ENCODE results near the gene STIMATE. TPM values are rescaled to one million over a fixed set of nuclear protein-coding genes. Genes with fewer than 3 reads are reported as not detected.

The STIMATE gene
- total and polyA plus RNA-seq, 12 donors, result 15.4 to 42.8 (median 22.2) TPM

GRCh38 chr3:52805270-52806039 is 91.9 kb downstream of the STIMATE start:
- 77 to 85% (median 81%) methylated on average over 11 to 19 of the region's 19 CpGs for WGBS, 4 donors
- Histone ChIP-seq H3K27me3 (no peaks in the 10 kb centered on the region), H3K4me3 (no peak overlapping the region), H3K9me3 (replicated peaks in 1 of 3) (no peaks in the 10 kb centered on the region), H3K27ac (no peak overlapping the region), H3K4me1 (replicated peaks in 1 of 2) (no peaks in the 10 kb centered on the region), H3K36me3 (replicated peaks in 1 of 2) (no peaks in the 10 kb centered on the region)
- no peak for DNase-seq
- intact Hi-C loops (cut with DNase I), result no loop called here
- TF ChIP-seq CTCF (IDR thresholded peaks at IDR 0.05) (no peak), POLR2A (IDR thresholded peaks at IDR 0.05) (no peak)

- intact Hi-C loops (cut with DNase I), result no loop called here
- WGBS, 4 donors, result 42 to 51% (median 45%) methylated on average over 5 of the region's 5 CpGs
- TF ChIP-seq POLR2A (IDR thresholded peaks at IDR 0.05) (no peak), CTCF (IDR thresholded peaks at IDR 0.05) (no peak)
Measured at GRCh38 chr3:52801839-52802238, 95.5 kb downstream of the STIMATE start.

GRCh38 chr3:52800079-52800478 is 97.3 kb downstream of the STIMATE start:
- TF ChIP-seq CTCF (IDR thresholded peaks at IDR 0.05) (no peak), POLR2A (IDR thresholded peaks at IDR 0.05) (no peak)
- Histone ChIP-seq H3K27ac (no peak overlapping the region), H3K36me3 (replicated peaks in 1 of 2) (no peaks in the 10 kb centered on the region), H3K27me3 (no peaks in the 10 kb centered on the region), H3K4me1 (replicated peaks in 1 of 2) (no peaks in the 10 kb centered on the region), H3K4me3 (no peak overlapping the region), H3K9me3 (replicated peaks in 1 of 3) (no peaks in the 10 kb centered on the region)
- 66 to 82% (median 81%) methylated on average over 5 to 7 of the region's 7 CpGs for WGBS, 4 donors
- intact Hi-C loops (cut with DNase I), result no loop called here
- DNase-seq, result peak in 1 of 7 donors; percentile 44

More at GRCh38 chr3:52801839-52802238, 95.5 kb downstream of the STIMATE start:
- Histone ChIP-seq H3K4me1 (replicated peaks in 1 of 2) (no peaks in the 10 kb centered on the region), H3K36me3 (replicated peaks in 1 of 2) (no peaks in the 10 kb centered on the region), H3K4me3 (no peak overlapping the region), H3K27me3 (no peaks in the 10 kb centered on the region), H3K27ac (peak overlapping the region in 1 of 5 donors; percentile 63), H3K9me3 (replicated peaks in 1 of 3) (no peaks in the 10 kb centered on the region)
- DNase-seq, result no peak

GRCh38 chr3:52798978-52799476 is 98.3 kb downstream of the STIMATE start:
- WGBS, 4 donors, result 53 to 71% (median 66%) methylated on average over 7 to 14 of the region's 14 CpGs
- intact Hi-C loops (cut with DNase I), result no loop called here
- no peaks in the 10 kb centered on the region for H3K9me3 ChIP-seq (replicated peaks in 1 of 3)
- peak; percentile 30 to 61 (median 47) for DNase-seq
- H3K4me3 ChIP-seq, result no peak overlapping the region
- H3K36me3 ChIP-seq (replicated peaks in 1 of 2), result no peaks in the 10 kb centered on the region
- no peaks in the 10 kb centered on the region for H3K4me1 ChIP-seq (replicated peaks in 1 of 2)
- no peak overlapping the region for H3K27ac ChIP-seq
- H3K27me3 ChIP-seq, result no peaks in the 10 kb centered on the region
- TF ChIP-seq POLR2A (IDR thresholded peaks at IDR 0.05) (no peak), CTCF (IDR thresholded peaks at IDR 0.05) (peak; percentile 18 to 48 (median 42))

Measured in adrenal gland (tissue), 12 donors.